ENCODE results near the gene DOHH.

DNA sequence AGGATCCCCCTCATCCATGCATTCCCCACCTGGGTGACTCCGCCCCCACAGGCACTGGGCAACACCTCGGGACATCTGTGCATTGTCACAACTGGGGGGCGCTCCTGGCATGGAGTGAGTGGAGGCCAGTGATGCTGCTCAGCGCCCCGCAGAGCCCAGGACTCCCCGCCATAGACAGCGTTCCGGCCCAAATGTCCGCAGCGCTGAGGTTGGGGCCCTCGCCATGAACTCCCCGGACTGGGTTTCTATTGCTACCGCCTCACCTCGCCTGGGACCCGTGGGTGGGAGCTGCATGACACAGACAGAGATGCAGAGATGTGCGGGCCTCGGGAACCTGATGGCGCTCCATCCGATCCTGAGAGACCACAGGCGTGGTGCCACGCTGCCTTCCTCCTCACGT lies 10.3 kb upstream of the DOHH start:
- no peak for TF ChIP-seq EZH2phosphoT487 (IDR thresholded peaks at IDR 0.05; ENCODE audit: borderline replicate concordance)
- TF ChIP-seq, protein P1, sequence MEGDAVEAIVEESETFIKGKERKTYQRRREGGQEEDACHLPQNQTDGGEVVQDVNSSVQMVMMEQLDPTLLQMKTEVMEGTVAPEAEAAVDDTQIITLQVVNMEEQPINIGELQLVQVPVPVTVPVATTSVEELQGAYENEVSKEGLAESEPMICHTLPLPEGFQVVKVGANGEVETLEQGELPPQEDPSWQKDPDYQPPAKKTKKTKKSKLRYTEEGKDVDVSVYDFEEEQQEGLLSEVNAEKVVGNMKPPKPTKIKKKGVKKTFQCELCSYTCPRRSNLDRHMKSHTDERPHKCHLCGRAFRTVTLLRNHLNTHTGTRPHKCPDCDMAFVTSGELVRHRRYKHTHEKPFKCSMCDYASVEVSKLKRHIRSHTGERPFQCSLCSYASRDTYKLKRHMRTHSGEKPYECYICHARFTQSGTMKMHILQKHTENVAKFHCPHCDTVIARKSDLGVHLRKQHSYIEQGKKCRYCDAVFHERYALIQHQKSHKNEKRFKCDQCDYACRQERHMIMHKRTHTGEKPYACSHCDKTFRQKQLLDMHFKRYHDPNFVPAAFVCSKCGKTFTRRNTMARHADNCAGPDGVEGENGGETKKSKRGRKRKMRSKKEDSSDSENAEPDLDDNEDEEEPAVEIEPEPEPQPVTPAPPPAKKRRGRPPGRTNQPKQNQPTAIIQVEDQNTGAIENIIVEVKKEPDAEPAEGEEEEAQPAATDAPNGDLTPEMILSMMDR (conservative IDR thresholded peaks at IDR 0.05; ENCODE audit: low read length) = no peak
